Measurements from ENCODE around the gene MINDY4.

MINDY4 gene

DNA sequence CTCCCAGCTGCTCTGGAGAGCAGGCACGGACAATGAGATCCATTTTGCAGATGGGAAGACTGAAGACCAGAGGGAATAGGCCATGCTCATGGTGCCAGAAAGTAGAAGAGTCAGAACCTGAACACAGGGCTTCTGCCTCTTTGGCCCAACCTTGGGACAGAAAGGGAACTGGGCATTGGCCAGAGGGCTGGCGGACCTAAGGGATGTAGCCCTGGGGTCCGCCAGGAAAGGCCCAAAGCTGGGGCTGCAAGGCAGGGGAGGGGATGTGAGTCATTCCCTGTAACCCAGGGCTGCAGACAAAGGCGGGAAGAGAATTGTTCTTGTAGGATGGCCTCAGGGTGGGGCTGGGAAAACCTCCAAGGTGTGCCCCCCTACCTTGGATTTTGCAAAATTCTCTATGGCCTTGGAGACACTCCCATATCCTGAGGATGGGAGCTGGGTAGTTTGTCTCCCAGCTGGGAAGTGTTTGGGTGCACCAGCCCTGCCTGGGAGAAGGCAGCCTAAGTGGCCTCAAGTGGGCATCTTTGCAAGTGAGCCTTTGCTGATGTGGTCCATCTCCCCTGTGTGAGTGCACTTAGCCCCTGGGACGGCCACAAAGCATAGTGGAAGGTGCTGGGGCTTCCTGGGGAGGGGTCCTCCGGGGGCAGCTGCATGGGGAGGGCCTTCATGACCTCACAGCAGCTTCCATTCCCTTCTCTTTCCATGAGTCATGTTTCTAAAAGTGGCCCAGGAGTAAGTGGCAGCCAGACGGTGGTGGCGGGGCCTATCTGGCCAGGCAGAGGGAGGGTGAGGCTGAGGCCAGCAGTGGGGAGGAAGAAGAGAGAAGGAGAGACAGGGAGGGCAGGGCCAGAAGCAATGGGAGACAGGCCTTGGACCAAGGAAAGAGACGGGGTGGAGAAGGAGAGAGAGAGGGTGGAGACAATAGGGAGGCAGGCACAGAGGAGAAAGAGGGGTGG, 149.6 kb downstream of the MINDY4 start:
- no peak for DNase-seq

DNA sequence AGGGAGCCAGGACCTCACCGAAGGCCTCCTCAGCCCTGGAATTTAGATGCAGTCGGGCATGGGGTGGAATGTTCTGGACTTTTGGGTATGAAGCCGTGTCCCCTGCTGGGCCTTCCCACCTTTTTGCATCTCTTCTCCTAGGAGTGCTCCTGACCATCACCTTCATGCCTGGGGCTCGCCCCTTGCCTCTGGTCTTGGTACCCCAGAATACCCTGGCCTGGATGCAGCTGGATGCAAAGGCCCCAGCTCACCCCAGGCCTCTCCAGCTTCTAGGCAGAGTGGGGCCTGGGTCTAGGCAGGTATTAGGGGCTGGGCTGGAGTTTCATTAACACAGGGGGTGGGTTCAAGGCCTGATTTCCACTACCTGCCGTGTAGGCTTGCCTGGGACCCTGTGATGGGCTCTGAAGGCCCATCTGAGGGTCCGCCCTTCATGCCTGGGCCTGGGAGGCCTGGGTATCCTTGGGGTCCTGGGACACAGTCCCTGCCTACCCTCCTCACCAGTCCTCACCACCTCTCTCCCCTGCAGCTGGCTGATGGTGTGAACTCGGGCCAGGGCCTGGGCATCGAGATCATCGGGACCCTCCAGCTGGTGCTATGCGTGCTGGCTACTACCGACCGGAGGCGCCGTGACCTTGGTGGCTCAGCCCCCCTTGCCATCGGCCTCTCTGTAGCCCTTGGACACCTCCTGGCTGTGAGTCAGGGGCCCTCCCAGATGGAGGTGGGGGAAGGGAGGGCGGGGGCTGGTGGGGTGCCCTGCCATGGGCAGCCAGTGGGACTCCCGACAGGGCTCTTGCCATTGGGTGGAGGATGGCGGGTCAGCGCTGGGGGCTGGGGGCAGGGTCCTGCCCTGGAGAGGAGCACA, 150.6 kb downstream of the MINDY4 start:
- DNase-seq, result no peak

DNA sequence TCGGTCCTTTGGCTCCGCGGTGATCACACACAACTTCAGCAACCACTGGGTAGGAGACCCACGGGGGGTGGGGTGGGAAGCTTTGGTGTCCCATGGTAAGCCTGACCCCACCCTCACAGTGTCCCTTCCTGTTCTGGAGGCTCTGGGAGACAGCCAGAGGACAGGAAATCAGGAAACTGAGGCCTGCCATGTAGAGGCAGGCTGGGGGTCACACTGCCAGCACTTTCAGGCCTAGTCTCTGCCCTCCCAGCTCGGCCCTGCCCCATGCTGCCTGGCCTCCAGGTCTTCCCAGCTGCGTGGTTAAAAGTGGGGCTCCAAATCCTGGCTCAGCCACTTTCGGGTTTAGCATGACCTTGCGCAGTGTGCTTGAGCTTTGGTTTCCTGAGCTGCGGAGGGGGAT, 151.4 kb downstream of the MINDY4 start:
- DNase-seq, result no peak

DNA sequence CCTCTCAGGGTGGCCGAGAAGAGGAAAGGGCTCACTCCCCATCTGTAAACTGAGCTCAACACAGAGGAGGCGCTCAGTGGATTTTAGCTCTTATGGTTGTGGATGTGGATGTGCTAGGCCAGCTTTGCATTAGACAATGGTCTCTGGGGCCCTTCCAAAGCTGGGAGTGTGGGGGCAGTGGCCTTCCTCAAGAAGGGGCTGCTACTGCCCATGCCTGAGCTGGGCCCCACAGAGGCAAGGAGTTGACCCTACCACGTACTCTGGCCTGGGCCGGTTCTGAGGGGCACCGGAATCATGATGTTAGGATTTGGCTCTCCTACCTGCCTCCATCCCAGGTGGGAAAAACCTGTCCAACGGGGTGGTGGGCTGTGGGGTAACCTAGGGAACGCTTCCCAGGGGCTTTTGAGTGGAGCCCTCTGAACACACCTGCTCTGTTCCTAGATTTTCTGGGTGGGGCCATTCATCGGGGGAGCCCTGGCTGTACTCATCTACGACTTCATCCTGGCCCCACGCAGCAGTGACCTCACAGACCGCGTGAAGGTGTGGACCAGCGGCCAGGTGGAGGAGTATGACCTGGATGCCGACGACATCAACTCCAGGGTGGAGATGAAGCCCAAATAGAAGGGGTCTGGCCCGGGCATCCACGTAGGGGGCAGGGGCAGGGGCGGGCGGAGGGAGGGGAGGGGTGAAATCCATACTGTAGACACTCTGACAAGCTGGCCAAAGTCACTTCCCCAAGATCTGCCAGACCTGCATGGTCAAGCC, 152.0 kb downstream of the MINDY4 start:
- DNase-seq, result no peak

DNA sequence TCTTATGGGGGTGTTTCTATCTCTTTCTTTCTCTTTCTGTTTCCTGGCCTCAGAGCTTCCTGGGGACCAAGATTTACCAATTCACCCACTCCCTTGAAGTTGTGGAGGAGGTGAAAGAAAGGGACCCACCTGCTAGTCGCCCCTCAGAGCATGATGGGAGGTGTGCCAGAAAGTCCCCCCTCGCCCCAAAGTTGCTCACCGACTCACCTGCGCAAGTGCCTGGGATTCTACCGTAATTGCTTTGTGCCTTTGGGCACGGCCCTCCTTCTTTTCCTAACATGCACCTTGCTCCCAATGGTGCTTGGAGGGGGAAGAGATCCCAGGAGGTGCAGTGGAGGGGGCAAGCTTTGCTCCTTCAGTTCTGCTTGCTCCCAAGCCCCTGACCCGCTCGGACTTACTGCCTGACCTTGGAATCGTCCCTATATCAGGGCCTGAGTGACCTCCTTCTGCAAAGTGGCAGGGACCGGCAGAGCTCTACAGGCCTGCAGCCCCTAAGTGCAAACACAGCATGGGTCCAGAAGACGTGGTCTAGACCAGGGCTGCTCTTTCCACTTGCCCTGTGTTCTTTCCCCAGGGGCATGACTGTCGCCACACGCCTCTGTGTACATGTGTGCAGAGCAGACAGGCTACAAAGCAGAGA, 152.7 kb downstream of the MINDY4 start:
- no peak for DNase-seq

DNA sequence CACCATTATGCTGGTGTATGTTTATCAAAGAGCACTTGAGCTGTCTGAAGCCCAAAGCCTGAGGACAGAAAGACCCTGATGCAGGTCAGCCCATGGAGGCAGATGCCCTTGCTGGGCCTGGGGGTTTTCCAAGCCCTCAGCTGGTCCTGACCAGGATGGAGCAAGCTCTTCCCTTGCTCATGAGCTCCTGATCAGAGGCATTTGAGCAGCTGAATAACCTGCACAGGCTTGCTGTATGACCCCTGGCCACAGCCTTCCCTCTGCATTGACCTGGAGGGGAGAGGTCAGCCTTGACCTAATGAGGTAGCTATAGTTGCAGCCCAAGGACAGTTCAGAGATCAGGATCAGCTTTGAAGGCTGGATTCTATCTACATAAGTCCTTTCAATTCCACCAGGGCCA, 153.4 kb downstream of the MINDY4 start:
- no peak for DNase-seq

DNA sequence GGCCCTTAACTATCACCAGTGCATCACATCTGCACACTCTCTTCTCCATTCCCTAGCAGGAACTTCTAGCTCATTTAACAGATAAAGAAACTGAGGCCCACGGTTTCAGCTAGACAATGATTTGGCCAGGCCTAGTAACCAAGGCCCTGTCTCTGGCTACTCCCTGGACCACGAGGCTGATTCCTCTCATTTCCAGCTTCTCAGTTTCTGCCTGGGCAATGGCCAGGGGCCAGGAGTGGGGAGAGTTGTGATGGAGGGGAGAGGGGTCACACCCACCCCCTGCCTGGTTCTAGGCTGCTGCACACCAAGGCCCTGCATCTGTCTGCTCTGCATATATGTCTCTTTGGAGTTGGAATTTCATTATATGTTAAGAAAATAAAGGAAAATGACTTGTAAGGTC, 153.9 kb downstream of the MINDY4 start:
- DNase-seq, result no peak

DNA sequence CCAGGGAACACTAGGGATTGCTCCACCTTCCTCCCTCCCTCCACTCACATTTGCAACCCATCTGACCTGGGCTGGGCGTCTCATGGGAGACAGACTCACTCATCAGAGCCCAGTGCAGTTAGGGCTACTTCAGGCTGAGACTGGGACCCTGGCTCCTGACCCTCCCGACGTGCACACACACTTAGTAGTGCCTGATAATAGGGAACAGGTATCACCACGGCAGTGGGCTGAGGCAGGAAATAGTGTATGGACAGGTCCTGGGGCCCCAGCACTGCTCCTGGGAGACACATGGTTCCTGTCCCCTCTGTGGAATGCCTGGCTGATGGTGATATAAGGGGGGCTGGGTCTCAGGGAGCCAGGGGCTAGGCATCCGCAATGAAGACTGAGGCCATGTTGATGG, 154.7 kb downstream of the MINDY4 start:
- no peak for DNase-seq

DNA sequence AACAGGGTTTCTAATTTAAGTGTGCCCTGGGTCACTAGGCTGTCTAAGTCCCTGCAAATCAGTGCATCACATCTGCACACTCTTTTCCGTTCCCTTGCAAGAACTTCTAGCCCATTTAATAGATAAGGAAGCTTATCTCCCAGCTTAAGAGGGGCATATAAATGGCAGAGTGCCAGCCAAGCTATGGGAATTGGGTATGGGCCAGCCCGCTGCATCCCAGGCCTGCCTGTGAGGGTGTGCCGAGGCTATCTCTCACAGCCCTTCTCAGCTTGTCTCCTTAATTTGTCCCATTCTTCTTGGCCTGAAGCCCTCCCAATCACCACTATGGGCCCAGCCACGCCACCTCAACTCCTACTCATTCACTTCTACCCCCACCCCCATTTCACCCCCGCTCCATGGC, 155.1 kb downstream of the MINDY4 start:
- DNase-seq, result no peak

DNA sequence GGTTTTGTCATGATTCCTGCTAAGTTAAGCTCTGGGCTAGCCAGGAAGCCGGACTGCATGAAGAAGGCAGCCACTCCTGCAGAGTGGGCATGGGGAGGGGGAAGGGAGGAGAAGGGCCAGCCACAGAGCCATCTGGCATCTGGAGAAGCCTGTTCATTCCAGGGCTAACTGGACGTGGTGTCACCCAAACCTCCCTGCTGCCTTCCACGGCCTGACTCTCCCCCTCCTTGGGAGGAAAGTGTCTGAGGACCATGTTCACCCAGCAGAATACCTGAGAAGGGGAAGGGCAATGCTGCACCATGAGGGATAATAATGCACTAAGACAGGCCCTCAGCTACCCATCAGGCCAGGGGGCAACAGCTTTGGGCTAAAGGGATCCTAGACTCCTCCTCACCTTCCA, 155.8 kb downstream of the MINDY4 start:
- DNase-seq, result no peak

DNA sequence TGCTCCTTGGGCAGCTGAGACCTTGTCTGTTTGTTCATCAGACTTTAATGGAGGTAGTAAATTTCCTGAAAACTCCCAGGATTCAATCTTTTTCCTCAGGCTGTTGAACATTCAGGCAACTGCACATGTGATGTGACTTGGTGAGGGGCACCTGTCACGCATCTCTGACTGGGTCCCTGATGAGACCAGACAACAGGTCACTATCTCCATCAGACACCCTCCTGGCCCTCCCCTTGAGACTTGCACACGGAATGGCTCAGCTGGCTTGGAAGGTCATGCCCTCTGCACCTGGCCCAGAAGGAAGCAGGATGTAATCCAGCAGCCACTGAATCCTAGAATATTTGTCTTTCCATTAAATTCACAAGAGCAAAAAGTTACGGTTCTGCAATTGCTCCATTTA, 156.3 kb downstream of the MINDY4 start:
- DNase-seq, result no peak

DNA sequence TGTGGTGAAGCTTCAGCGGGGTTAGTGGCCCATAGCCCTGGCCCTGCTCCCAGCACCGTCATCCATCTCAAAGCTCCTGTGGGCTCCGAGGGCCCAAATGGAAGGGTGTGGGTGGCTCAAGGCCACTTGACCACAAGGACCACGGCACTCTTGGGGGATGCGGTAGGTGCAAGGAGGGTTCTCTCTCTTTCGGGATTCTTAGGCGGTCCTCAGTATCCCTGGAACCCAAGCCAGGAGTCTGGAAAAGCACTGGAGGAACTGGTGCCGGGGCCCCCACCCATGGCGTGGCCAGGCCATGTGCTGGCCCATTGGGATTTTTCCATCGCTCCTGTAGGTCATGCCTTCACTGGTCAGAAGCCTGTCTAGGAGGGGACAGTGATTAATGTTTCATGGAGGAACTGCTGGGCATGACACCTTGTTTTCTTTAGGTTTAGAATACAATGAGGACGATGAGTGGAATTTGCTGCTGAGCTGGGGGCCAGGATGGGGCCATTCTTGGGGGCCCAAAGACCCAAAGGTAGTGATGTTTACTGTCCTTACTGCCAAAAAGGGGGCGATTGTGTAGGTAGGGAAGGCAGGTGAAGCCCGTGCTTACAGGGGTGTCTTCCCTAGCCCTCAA, 157.1 kb downstream of the MINDY4 start:
- no peak for DNase-seq

DNA sequence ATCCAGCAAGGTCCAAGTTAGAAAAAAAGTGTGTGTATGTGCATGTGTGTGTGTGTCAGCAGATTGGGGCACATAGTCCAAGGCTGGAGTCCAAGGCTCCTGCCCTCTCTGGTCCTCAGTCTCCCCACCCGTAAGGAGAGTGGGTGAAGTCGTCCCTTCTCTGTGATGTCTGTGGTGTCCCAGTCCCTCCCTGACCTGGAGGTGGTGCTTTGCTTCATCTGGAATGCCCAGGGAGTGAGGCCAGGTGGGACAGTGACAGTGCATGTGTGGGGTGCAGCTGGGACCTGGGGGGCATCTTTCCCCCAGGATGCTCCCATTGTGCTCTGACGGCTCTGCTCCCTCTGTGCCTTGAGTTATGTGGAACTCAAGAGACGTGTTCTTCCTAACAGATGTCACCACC, 158.5 kb downstream of the MINDY4 start:
- no peak for DNase-seq

DNA sequence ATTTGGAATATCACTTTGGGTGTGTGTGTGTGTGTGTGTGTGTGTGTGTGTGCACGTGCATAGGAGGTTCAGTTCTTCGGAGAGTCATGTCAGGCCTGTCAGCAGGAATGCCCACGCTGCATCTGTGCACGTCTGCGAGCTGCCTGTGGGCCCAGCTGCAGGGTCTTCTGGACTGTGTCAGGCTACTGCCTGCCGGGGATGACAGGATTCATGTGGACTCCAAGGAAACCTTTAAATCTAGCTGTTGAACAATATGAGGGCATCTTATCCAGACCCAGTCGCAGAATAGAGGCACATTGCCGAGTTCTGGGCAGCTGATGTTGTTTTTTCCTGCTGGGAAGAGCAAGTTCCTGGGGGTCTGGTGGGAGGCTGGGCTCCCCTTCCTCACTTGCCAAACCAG, 159.4 kb downstream of the MINDY4 start:
- DNase-seq, result no peak

DNA sequence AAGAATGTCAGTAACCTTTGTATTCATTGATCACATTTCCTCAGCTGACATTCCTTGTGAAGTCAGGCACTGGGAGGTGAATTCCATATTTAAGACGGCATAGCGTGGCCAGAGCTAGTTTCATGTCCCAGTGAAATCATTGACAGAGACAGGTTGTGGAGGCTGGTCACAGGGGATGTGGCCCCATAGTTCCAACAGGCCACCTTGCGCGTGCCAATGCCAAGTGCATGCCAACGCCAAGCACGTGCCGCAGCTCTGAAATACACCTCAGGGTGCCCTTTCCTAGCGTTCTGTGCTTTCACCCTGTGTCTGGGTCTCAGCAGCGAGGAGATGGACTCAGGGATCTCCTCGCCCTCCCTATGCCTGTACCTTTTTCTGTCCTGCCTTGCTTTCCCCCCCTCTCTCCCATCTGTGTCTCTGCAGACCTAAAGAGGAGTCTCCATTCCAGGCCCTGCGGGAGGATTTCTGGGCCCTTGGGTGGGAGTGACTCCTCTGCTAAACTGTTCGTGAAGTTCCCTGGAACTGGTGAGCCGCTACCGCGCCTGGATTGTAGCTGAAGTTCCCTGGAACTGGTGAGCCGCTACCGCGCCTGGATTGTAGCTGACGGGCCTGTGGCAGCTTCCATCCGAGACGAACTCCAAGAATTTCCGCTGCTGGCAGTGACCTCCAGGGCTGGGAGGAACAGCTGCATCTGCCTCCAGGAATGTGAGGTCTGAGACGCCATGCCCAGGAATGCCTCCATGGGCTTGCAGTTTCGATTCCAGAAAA, 160.1 kb downstream of the MINDY4 start:
- no peak for DNase-seq

DNA sequence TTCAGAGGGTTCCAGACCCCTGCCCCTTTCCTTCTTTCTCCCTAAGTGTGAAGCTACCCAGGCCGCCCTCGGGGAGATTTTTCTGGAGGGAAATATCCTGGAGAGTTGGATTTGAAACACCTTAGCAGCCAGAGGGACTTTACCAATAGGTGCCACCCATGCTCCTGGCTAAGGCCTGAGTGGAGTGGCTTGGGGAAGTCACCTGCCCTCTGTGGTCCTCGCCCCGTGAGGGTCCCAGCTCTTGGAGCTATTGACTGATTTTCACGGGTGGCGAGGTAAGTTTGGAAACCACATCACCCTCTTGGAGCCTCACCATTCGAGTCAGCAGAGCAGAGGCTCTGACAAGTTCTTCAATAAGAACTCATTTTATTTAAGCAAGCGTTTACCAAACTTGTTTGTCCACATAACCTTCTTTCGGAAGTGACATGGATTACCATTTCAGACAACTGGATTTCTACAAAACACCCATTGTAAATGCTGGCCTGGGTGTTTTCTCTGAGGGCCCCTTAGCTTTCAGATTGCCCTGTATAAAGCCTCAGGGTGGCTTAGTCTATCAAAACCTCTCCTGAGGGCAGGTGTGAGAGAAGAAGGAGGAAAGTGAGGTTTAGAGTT, 160.8 kb downstream of the MINDY4 start:
- no peak for DNase-seq

DNA sequence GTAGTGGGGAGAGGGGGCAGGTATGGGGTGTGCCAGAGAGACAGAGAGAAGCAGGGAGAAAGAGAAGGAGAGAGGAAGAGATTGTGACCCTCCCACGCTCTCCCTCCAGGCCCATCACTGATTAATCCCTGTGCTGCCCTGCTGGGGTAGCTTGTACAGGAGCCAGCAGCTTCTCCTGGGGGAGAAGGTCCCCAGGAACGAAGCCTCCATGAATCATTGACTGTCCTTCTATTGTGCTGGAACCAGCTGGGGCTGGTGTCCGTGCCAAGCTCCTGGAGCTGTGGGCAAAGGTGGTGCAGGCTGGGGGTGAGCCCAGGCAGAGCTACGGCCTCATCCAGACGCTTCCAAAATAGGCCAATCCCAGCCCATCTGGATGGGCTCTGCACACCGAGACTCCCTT, 161.3 kb downstream of the MINDY4 start:
- no peak for DNase-seq

DNA sequence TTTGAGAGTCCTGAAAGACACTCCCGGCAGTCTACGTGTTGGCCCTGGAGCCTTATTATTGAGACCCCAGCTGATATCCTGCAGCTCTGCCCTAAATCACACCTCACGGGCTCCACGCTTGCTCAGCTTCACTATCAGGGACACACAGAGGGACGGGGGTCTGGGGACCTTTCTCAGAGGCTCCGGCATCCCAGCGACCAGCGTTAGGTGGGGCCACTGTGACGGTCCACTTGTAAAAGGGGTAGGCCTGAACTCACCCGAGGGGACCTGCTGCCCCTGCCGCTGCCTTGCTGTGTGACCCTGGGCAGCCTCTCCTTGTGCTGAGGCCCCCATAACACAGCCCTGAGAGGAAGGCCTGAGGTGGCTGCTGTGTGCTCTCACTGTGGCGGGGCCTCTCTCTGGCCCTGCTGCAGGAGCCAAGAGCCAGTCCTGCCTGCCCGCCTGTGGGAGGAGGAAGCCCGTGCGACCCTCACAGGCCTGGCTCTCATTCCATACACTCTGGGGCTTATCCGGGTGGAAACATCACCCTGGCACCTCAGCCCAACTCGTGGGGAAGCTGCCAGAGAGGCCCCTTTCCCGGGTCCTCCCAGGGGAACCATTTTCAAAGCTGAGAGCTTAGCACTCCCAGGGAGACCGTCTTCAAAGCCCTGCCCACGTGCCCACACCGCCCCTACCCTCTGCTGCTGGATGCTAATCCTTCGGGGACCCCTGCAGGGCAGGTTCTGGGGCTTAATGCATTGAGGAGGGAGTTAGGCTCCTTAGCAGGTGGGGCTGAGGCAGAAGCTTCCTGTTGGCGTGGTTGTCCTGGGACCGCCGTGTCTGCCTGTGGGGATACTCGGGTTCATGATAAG, 162.1 kb downstream of the MINDY4 start:
- DNase-seq, result no peak

DNA sequence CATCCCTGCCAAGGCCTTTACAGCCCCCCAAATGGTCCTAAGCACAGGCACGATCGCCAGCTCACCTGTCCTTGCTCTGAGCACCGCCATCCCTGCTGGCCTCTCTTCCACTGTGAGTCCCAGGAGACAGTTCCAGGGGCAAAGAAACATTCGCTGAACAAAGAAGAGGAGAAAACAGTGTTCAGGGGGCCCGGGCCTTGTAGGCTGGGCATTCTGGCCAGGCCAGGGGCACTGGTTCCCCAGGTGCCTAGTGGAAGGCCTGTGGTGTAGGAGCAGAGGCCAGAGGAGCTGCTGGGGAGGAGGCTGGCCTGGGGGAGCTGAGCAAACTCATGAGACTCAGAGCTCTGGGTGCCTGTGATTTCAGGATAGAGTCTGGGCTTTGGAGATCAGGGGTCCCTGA, 163.0 kb downstream of the MINDY4 start:
- DNase-seq, result no peak
